HFF-Myc (cell line): ENCODE results near the gene LPAR6.

Experiments used
- DNase-seq: peaks from one replicate; pipeline ENCODE4 v3.0.0-alpha.2; 2011; ENCODE audit warnings: low read depth; ENCODE audit errors: extremely low read depth
- H3K4me3 ChIP-seq: replicated peaks from 2 replicates; pipeline ENCODE4 v1.5.1; 2011; ENCODE audit warnings: low read depth, mild to moderate bottlenecking, control low read depth, low read length
- TF ChIP-seq, protein P1 (sequence below): IDR thresholded peaks from 2 replicates; pipeline ENCODE4 v1.5.1; 2012; ENCODE audit warnings: mild to moderate bottlenecking, low read depth, low read length, control low read depth; ENCODE audit errors: missing control alignments

LPAR6 gene

DNA sequence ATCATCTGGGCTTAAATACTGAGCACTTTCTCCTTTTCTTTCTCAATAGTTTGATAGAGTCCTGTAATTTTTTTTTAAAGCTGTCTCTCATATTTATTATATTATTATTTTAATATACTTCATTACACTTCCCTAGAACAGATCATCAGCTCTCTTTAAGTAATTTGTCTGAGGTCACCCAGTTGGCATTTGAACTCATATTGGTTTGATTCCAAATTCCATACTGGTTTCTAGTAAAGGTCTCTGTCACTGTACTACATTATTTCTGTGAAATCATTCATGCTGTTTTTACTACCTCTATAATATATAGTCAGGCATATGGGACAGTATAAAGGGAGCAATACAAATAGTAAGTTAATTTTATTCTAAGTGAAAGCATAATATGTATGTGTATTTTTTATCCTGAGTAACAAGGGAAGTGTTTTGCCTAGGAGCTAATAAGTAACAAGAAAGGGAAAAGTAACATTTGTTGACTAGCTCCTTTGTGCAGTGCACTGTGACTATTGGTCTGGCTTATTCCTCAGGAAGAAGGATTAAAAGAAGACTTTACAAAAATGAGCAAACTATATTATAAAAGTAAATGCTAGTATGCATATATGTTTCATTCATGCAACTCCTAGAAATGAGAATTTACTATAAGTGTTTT is 14.3 kb downstream of the LPAR6 start:
- H3K4me3 ChIP-seq = no peak overlapping the region
- TF ChIP-seq, protein P1, sequence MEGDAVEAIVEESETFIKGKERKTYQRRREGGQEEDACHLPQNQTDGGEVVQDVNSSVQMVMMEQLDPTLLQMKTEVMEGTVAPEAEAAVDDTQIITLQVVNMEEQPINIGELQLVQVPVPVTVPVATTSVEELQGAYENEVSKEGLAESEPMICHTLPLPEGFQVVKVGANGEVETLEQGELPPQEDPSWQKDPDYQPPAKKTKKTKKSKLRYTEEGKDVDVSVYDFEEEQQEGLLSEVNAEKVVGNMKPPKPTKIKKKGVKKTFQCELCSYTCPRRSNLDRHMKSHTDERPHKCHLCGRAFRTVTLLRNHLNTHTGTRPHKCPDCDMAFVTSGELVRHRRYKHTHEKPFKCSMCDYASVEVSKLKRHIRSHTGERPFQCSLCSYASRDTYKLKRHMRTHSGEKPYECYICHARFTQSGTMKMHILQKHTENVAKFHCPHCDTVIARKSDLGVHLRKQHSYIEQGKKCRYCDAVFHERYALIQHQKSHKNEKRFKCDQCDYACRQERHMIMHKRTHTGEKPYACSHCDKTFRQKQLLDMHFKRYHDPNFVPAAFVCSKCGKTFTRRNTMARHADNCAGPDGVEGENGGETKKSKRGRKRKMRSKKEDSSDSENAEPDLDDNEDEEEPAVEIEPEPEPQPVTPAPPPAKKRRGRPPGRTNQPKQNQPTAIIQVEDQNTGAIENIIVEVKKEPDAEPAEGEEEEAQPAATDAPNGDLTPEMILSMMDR = no peak
- DNase-seq = no peak

DNA sequence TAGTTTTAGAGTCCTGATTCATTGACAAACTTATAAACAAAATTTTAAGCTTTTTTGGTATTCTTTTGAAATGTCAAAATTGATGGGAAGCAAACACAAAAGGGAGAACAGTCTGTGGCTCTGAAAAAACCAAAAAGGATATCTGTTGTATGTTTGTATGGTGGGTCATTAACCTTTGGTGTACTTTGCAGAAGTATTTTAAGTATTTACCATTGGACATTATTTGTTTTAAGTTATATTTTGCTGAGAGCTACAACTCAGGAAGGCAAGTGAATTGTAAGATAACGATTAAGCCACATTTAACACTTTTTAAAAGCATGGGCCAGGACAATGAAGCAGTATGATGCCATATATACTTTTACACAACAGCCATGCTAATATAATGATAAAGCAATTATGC is 15.2 kb downstream of the LPAR6 start:
- TF ChIP-seq, protein P1 = no peak
- DNase-seq = no peak
- no peak overlapping the region for H3K4me3 ChIP-seq

DNA sequence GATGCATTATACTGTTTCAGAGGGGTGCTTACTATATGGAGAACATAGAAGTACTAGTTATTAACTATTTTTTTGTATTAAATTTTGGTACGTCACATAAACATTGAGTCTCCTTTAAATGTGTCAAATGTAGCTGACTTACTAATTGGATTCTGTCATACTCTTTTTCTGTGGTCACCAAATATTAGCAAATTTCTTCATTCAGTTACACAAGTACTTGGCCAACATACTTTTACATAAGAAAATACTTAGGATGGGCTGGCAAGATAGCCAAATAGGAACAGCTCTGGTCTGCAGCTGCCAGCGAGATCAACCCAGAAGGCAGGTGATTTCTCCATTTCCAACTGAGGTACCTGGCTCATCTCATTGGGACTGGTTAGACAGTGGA is 19.2 kb downstream of the LPAR6 start:
- TF ChIP-seq, protein P1 = no peak
- H3K4me3 ChIP-seq = no peak overlapping the region
- DNase-seq = no peak

DNA sequence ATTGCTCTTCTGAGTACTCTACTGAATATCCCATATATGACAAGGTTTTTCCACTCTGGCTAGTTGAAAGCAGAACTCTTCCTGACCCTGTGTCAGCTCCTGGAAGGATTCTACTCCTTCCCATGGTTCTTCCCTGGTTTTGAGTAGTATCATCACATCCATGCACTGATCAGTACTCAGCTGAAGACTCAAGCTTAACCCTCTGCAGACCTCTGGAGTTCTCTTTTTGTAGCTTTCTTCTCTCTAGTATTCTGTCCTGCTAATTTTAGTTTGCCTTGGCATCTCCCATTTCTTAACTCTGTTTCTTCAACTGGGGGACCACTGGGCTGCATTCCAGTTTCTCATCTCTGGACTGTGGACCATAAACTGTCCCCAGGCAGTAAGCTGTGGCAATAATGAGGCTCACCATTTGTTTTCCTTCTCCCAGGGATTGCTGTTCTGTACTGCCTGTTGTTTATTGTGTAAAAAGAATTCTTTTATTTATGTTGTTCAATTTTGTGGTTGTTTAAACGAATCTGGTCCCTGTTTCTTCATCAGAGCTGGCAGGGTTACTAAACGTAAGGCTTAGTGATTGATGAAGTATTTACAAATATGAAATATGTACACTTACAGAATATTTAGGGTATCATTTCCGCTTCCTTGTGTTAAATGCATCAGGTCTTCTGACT is 19.7 kb downstream of the LPAR6 start:
- H3K4me3 ChIP-seq = no peak overlapping the region
- TF ChIP-seq, protein P1 = no peak
- no peak for DNase-seq

DNA sequence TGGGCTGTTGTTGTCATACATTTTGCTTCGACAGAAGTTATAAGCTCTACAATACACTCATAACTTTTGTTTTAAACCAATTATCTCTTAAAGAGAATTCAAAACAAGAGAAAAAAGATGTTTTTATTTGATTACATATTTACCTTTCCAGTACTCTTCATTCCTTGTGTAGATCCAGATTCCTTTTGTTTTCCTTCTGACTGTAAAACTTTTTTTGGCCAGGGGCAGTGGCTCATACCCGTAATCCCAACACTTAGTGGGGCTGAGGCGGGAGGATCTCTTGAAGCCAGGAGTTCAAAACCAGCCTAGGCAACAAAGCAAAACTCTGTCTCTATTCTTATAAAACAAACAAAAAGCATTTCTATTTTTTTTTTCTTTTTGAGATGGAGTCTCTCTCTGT is 21.7 kb downstream of the LPAR6 start:
- DNase-seq = no peak
- TF ChIP-seq, protein P1 = no peak

DNA sequence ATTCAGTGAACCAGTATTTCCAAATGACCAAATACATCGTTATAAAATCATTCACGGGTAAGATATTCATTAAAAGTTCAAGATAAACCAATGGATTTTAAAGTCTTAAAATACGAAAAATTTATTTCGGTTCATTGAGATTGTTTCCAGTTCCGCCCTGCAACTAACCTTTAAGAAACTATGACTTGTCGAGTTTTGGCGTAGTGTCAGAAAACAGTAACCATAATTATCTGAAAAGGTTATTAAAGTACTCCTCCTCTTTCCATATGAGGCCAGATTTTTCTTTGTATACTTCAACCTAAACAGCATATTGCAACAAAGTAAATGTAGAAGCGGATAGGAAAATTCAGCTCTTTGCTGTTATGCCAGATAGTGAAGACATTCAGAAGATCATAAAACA is 26.1 kb downstream of the LPAR6 start:
- DNase-seq = no peak
- TF ChIP-seq, protein P1 = no peak
- H3K4me3 ChIP-seq = no peak overlapping the region

More for the DNA sequence above, 21.7 kb downstream of the LPAR6 start:
- no peak overlapping the region for H3K4me3 ChIP-seq
